ENCODE measurements around the gene RASGEF1C.
A peak's percentile ranks its signal among the peaks of the same experiment; 100 is the strongest.

Gene RASGEF1C

DNA sequence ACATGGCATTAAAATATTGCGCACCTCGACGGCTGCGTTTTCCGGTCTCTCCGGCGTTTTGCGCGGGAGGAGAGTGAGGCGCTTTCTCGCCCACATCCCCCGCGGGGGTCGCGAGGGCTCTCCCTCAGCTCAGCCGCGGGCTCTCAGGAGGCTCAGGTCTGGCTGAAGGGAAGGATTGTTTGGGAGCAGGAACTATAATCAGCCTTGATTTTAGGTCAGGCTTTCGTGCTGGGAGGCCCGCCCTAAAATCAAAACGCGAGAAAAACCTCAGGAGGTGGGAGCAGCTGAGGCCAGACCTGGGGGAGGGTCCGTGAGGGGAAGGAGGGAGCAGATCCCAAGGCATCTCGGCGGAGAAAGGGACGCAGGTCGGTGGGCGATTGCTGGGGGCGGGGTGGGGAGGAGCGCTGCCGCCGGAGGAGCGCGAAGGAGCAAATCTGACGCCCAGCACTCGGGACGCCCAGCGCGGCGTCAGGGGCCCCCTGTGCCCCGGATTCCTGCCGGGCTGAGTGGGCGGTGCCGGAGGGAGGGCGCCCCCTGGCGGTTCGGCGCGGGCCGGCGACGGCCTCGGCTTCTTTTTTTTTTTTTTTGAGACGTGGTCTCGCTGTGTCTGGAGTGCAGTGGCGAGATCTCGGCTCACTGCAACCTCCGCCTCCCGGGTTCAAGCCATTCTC lies 118.8 kb downstream of the RASGEF1C start:
- Histone ChIP-seq H3K36me3 (ENCODE audit: control insufficient read depth in 2 of 2, insufficient read depth in 1 of 2, low read length in 2 of 2) (no peaks in the 10 kb centered on the region), H3K4me3 (ENCODE audit: low read depth, low read length) (peak overlapping the region; percentile 43), H3K4me1 (ENCODE audit: control insufficient read depth, insufficient read depth, low read length) (no peaks in the 10 kb centered on the region; the same call in 1 of the 2 replicates), H3K27ac (ENCODE audit: extremely low read depth, low read depth, low read length) (peak overlapping the region; percentile 43), H3K9me3 (ENCODE audit: control insufficient read depth, insufficient read depth, low read depth, low read length) (no peaks in the 10 kb centered on the region)
- ChIA-PET POLR2A (no interaction called here), CTCF (interaction anchor here (0.6 to 2.4 kb wide), 11 partner anchors 9 to 498 kb away, joined by 3 to 9 read pairs (median 4); no protein-coding TSS in a partner anchor)
- peak; percentile 90 for TF ChIP-seq EGR2 (tag by site-specific recombination; IDR thresholded peaks at IDR 0.05; ENCODE audit: low read depth)
- no peak for TF ChIP-seq SCRT1 (tag by site-specific recombination; IDR thresholded peaks at IDR 0.05; ENCODE audit: borderline replicate concordance)
- peak; percentile 73 for TF ChIP-seq ZNF366 (tag by site-specific recombination; conservative IDR thresholded peaks at IDR 0.05)
- TF ChIP-seq ZNF544 (tag by site-specific recombination; IDR thresholded peaks at IDR 0.05), result no peak
- peak; percentile 42; the same call in 1 of the 2 replicates for TF ChIP-seq ZNF610 (tag by site-specific recombination; IDR thresholded peaks at IDR 0.05; ENCODE audit: borderline replicate concordance)
- TF ChIP-seq OSR2 (tag by site-specific recombination; IDR thresholded peaks at IDR 0.05), result no peak
- no peak for TF ChIP-seq ZNF138 (tag by site-specific recombination; IDR thresholded peaks at IDR 0.05; ENCODE audit: borderline replicate concordance)
- peak; percentile 100 for TF ChIP-seq ZBTB8A (tag by site-specific recombination; IDR thresholded peaks at IDR 0.05)
- no peak for TF ChIP-seq ZNF174 (tag by site-specific recombination; IDR thresholded peaks at IDR 0.05)
- TF ChIP-seq, protein P1, sequence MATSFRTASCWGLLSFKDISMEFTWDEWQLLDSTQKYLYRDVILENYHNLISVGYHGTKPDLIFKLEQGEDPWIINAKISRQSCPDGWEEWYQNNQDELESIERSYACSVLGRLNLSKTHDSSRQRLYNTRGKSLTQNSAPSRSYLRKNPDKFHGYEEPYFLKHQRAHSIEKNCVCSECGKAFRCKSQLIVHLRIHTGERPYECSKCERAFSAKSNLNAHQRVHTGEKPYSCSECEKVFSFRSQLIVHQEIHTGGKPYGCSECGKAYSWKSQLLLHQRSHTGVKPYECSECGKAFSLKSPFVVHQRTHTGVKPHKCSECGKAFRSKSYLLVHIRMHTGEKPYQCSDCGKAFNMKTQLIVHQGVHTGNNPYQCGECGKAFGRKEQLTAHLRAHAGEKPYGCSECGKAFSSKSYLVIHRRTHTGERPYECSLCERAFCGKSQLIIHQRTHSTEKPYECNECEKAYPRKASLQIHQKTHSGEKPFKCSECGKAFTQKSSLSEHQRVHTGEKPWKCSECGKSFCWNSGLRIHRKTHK (tag by site-specific recombination; IDR thresholded peaks at IDR 0.05), result no peak
- no peak for TF ChIP-seq ZNF791 (tag by site-specific recombination; IDR thresholded peaks at IDR 0.05)
- no peak for TF ChIP-seq ZNF776 (tag by site-specific recombination; IDR thresholded peaks at IDR 0.05; ENCODE audit: borderline replicate concordance)
- TF ChIP-seq ZNF394 (tag by site-specific recombination; IDR thresholded peaks at IDR 0.05; ENCODE audit: borderline replicate concordance), result peak; percentile 83
- TF ChIP-seq ZNF2 (tag by site-specific recombination; IDR thresholded peaks at IDR 0.05), result peak; percentile 70
- no peak for TF ChIP-seq ZNF354C (tag by site-specific recombination; IDR thresholded peaks at IDR 0.05; ENCODE audit: borderline replicate concordance, low read depth)
- no peak for TF ChIP-seq ZNF404 (tag by site-specific recombination; IDR thresholded peaks at IDR 0.05)
- TF ChIP-seq PATZ1 (tag by site-specific recombination; IDR thresholded peaks at IDR 0.05), result peak; percentile 98
- 0 out of 2 replicates have a peak, but pooled peaks have one; percentile 32 for TF ChIP-seq REST (tag by site-specific recombination; IDR thresholded peaks at IDR 0.05)
- no peak for TF ChIP-seq MZF1 (tag by site-specific recombination; IDR thresholded peaks at IDR 0.05; ENCODE audit: borderline replicate concordance)
- TF ChIP-seq, protein P2, sequence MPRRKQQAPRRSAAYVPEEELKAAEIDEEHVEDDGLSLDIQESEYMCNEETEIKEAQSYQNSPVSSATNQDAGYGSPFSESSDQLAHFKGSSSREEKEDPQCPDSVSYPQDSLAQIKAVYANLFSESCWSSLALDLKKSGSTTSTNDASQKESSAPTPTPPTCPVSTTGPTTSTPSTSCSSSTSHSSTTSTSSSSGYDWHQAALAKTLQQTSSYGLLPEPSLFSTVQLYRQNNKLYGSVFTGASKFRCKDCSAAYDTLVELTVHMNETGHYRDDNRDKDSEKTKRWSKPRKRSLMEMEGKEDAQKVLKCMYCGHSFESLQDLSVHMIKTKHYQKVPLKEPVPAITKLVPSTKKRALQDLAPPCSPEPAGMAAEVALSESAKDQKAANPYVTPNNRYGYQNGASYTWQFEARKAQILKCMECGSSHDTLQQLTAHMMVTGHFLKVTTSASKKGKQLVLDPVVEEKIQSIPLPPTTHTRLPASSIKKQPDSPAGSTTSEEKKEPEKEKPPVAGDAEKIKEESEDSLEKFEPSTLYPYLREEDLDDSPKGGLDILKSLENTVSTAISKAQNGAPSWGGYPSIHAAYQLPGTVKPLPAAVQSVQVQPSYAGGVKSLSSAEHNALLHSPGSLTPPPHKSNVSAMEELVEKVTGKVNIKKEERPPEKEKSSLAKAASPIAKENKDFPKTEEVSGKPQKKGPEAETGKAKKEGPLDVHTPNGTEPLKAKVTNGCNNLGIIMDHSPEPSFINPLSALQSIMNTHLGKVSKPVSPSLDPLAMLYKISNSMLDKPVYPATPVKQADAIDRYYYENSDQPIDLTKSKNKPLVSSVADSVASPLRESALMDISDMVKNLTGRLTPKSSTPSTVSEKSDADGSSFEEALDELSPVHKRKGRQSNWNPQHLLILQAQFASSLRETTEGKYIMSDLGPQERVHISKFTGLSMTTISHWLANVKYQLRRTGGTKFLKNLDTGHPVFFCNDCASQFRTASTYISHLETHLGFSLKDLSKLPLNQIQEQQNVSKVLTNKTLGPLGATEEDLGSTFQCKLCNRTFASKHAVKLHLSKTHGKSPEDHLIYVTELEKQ (tag by site-specific recombination; IDR thresholded peaks at IDR 0.05; ENCODE audit: borderline replicate concordance), result no peak
- TF ChIP-seq ZNF324 (tag by site-specific recombination; IDR thresholded peaks at IDR 0.05), result peak; percentile 71; the same call in 1 of the 2 replicates
- TF ChIP-seq ZNF280D (tag by site-specific recombination; IDR thresholded peaks at IDR 0.05), result no peak
- TF ChIP-seq KLF8 (tag by site-specific recombination; IDR thresholded peaks at IDR 0.05), result peak; percentile 83
- no peak for TF ChIP-seq ZNF658 (tag by site-specific recombination; IDR thresholded peaks at IDR 0.05)
